ENCODE measurements around the gene RPS6KC1. TPM values are rescaled to one million over a fixed set of nuclear protein-coding genes. Genes with fewer than 3 reads are reported as not detected.
"Not testable (repeated sequence)": the region's sequence is repeated elsewhere in the genome, so short reads cannot be mapped to it uniquely, and the experiment has no call there.

RPS6KC1 gene
- total RNA-seq, 2 donors from 2014 or later = 9.2 to 10.1 TPM

- DNase-seq (ENCODE audit: low spot score) = no peak
- Histone ChIP-seq H3K27me3 (no peaks in the 10 kb centered on the region), H3K9me3 (no peaks in the 10 kb centered on the region), H3K4me1 (no peaks in the 10 kb centered on the region), H3K36me3 (no peaks in the 10 kb centered on the region), H3K4me3 (no peak overlapping the region), H3K27ac (no peak overlapping the region)
- TF ChIP-seq CTCF (IDR thresholded peaks at IDR 0.05) = no peak
Observed at GRCh38 chr1:213035573-213035972, 15.5 kb upstream of the RPS6KC1 start.

GRCh38 chr1:213041443-213041842 lies 9.6 kb upstream of the RPS6KC1 start:
- H3K36me3 ChIP-seq = no peaks in the 10 kb centered on the region
- no peaks in the 10 kb centered on the region for H3K4me1 ChIP-seq
- H3K27me3 ChIP-seq = no peaks in the 10 kb centered on the region
- no peaks in the 10 kb centered on the region for H3K9me3 ChIP-seq
- no peak for TF ChIP-seq CTCF (IDR thresholded peaks at IDR 0.05)
- DNase-seq (ENCODE audit: low spot score) = no peak
- no peak overlapping the region for H3K27ac ChIP-seq
- no peak overlapping the region for H3K4me3 ChIP-seq

- H3K4me1 ChIP-seq; H3K4me3 ChIP-seq; H3K27ac ChIP-seq; DNase-seq (ENCODE audit: low spot score); H3K27me3 ChIP-seq; H3K9me3 ChIP-seq; H3K36me3 ChIP-seq: not testable (repeated sequence)
Observed at GRCh38 chr1:213045321-213046226, 5.5 kb upstream of the RPS6KC1 start.

- no peak for TF ChIP-seq CTCF (IDR thresholded peaks at IDR 0.05)
- peaks cover 0 to 22% of the 10 kb centered on the region in 2 donors for H3K4me1 ChIP-seq
- DNase-seq (ENCODE audit: low spot score) = no peak
- no peak overlapping the region for H3K27ac ChIP-seq
- no peaks in the 10 kb centered on the region for H3K36me3 ChIP-seq
- H3K27me3 ChIP-seq = no peaks in the 10 kb centered on the region
- H3K4me3 ChIP-seq = no peak overlapping the region
- no peaks in the 10 kb centered on the region for H3K9me3 ChIP-seq
Observed at GRCh38 chr1:213049232-213049631, 1.8 kb upstream of the RPS6KC1 start.

- Histone ChIP-seq H3K27me3 (no peaks in the 10 kb centered on the region), H3K36me3 (no peaks in the 10 kb centered on the region), H3K9me3 (no peaks in the 10 kb centered on the region), H3K4me3 (peak overlapping the region; percentile 70 to 92), H3K27ac (peak overlapping the region; percentile 76 to 80), H3K4me1 (peaks cover 0 to 22% of the 10 kb centered on the region in 2 donors)
- no peak for TF ChIP-seq CTCF (IDR thresholded peaks at IDR 0.05)
- DNase-seq (ENCODE audit: low spot score) = no peak
Observed at GRCh38 chr1:213050745-213051126, 305 bp upstream of the RPS6KC1 start.

GRCh38 chr1:213051881-213052202 lies 801 bp downstream of the RPS6KC1 start:
- no peak for TF ChIP-seq CTCF (IDR thresholded peaks at IDR 0.05)
- Histone ChIP-seq H3K36me3 (no peaks in the 10 kb centered on the region), H3K27ac (no peak overlapping the region), H3K27me3 (no peaks in the 10 kb centered on the region), H3K4me1 (peaks cover 0 to 22% of the 10 kb centered on the region in 2 donors), H3K9me3 (no peaks in the 10 kb centered on the region), H3K4me3 (peak overlapping the region; percentile 70 to 92)
- DNase-seq (ENCODE audit: low spot score) = no peak
